Vagina (tissue), 2 donors: ENCODE results near the gene MTRF1. TPM values are rescaled to one million over a fixed set of nuclear protein-coding genes. Genes with fewer than 3 reads are reported as not detected.
A peak's percentile ranks its signal among the peaks of the same experiment; 100 is the strongest.

ENCODE experiments used
- DNase-seq, 2 donors: peaks; one replicate each; pipeline ENCODE4 v3.0.0-alpha.2; 2017; ENCODE audit errors: extremely low spot score in 2 of 2
- H3K27ac ChIP-seq: fragments of 200-600 bp; sonication (generic); one replicate; pipeline ENCODE4 v1.5.1; 2019
- H3K27me3 ChIP-seq: fragments of 200-600 bp; sonication (generic); one replicate; pipeline ENCODE4 v1.5.1; 2019
- H3K36me3 ChIP-seq, 2 donors: fragments of 200-600 bp; sonication (generic); one replicate each; pipeline ENCODE4 v1.5.1; 2017 to 2019
- H3K4me1 ChIP-seq: fragments of 200-600 bp; sonication (generic); one replicate; pipeline ENCODE4 v1.5.1; 2019
- H3K4me3 ChIP-seq, 2 donors: fragments of 200-600 bp; sonication (generic); 1 replicate in 1 of 2; 2 replicates in 1 of 2; pipeline ENCODE4 v1.5.1; 2016 to 2019
- H3K9me3 ChIP-seq: fragments of 200-600 bp; sonication (generic); one replicate; pipeline ENCODE4 v1.5.1; 2019
- POLR2A ChIP-seq, 2 donors: fragments of 450-650 bp; IDR thresholded peaks; one replicate each; pipeline ENCODE4 v1.6.1; 2017; ENCODE audit warnings: antibody characterized with exemption in 2 of 2, mild to moderate bottlenecking in 2 of 2, moderate library complexity in 2 of 2
- POLR2AphosphoS5 ChIP-seq, 2 donors: sonication (generic); formaldehyde crosslinking; IDR thresholded peaks; one replicate each; pipeline ENCODE4 v1.9.0; 2017; ENCODE audit warnings: antibody characterized with exemption in 2 of 2, mild to moderate bottlenecking in 2 of 2, low read depth in 1 of 2; ENCODE audit not compliant: insufficient read depth in 1 of 2
- intact Hi-C: fragments of 100-400 bp; cut with DNase I; formaldehyde crosslinking; loops from one replicate; pipeline ENCODE4 v1.15.1; 2023
- total RNA-seq: library from RNA; depleted of rRNA; stranded (reverse); fragments of >200 nt; gene quantifications from one replicate; pipeline ENCODE4 v1.2.3, GENCODE V29; 2016
- TF ChIP-seq, protein P1 (sequence below), 3 experiments: fragments of 450-650 bp in 2 of 3; fragments of 200-600 bp in 1 of 3; sonication (generic) in 1 of 3; IDR thresholded peaks; one replicate each; pipeline ENCODE4 v1.5.1; 2017 to 2019; ENCODE audit warnings: antibody characterized with exemption in 3 of 3, mild to moderate bottlenecking in 2 of 3, moderate library complexity in 2 of 3

The MTRF1 gene
- total RNA-seq, 1 donor from 2014 or later: 17.2 TPM

DNA sequence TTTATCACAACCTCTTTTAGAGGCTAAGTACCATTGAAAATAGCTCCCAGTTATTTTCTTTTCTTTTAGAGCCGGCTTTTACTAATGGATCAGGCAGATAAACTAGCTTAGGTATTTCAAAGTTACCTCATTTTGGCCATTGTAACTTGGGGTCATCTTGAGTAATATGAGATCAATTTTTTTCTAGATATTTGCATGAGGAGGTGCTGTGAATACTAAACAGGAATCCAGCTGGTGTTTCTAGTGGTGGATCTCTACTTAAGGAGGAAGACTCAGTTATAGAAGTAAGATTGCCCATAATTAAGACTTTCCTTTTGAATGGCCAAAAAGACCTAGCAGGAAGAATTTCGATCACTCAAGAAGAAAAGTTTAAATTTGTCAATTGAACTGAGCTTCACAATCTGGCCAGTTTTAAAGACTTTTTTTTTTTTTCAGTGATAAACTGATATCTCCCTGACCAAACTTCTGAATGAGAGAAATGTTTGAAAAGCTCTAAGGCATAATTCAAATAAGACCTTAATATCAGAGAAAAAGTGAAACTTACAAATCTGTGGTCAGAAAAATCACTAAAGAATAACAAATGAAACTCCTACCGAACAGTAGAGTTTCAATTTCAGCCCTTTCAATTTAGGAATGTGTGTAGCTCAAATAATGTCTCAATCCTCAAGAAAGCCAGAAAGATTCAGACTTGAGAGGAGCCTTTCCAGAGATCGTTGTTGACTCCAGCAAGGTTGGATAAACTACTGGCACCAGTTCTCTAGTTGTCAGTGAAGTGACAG is 36.1 kb upstream of the MTRF1 start:
- intact Hi-C loops: no loop called here
- TF ChIP-seq, protein P1, sequence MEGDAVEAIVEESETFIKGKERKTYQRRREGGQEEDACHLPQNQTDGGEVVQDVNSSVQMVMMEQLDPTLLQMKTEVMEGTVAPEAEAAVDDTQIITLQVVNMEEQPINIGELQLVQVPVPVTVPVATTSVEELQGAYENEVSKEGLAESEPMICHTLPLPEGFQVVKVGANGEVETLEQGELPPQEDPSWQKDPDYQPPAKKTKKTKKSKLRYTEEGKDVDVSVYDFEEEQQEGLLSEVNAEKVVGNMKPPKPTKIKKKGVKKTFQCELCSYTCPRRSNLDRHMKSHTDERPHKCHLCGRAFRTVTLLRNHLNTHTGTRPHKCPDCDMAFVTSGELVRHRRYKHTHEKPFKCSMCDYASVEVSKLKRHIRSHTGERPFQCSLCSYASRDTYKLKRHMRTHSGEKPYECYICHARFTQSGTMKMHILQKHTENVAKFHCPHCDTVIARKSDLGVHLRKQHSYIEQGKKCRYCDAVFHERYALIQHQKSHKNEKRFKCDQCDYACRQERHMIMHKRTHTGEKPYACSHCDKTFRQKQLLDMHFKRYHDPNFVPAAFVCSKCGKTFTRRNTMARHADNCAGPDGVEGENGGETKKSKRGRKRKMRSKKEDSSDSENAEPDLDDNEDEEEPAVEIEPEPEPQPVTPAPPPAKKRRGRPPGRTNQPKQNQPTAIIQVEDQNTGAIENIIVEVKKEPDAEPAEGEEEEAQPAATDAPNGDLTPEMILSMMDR (IDR thresholded peaks at IDR 0.05): no peak
- TF ChIP-seq POLR2AphosphoS5 (IDR thresholded peaks at IDR 0.05; ENCODE audit: insufficient read depth in 1 of 2, low read depth in 1 of 2) (no peak), POLR2A (IDR thresholded peaks at IDR 0.05) (no peak)
- Histone ChIP-seq H3K27me3 (no peaks in the 10 kb centered on the region), H3K4me1 (no peaks in the 10 kb centered on the region), H3K27ac (no peak overlapping the region), H3K9me3 (no peaks in the 10 kb centered on the region), H3K36me3 (no peaks in the 10 kb centered on the region), H3K4me3 (no peak overlapping the region)
- DNase-seq: no peak

DNA sequence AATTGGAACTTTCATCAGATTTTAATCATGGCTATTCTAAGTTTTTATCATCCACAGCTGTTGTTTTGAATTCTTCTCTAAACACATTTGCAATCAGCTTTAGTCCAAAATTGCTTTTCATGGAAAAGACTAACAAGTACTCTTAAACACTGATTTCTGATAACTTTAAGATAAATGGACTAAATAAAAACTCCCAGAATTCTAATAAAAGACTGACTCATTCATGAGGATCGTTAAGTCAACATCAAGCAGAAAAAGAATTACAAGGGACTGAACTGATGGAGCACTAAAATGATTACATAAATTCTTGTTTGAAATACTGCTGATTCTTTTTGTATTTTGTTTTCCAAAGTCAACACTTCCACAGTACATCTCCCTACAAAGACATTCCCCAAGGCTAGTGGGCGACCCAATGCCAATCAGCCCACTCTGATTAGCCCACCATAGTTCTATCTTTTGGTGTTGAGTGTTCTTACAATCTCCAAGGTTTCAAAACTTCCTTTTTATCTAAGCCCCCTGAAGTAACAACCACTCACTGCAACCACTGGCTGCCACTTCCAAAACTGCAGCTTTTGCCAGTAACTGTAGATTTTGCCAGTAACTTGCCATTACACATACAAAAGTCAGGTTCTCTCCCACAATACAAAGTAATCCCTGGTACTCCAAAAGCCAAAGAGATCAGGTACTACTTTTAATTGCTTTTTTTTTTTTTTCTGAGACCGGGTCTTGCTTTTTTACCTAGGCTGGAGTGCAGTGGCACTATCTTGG is 33.7 kb upstream of the MTRF1 start:
- DNase-seq: no peak
- intact Hi-C loops: no loop called here
- TF ChIP-seq, protein P1 (IDR thresholded peaks at IDR 0.05): no peak
- TF ChIP-seq POLR2A (IDR thresholded peaks at IDR 0.05): no peak
- TF ChIP-seq POLR2AphosphoS5 (IDR thresholded peaks at IDR 0.05; ENCODE audit: insufficient read depth in 1 of 2, low read depth in 1 of 2): no peak
- H3K4me3 ChIP-seq: no peak overlapping the region
- H3K27ac ChIP-seq: peak overlapping the region; percentile 55
- no peaks in the 10 kb centered on the region for H3K36me3 ChIP-seq
- no peaks in the 10 kb centered on the region for H3K27me3 ChIP-seq
- H3K4me1 ChIP-seq: no peaks in the 10 kb centered on the region
- H3K9me3 ChIP-seq: no peaks in the 10 kb centered on the region

DNA sequence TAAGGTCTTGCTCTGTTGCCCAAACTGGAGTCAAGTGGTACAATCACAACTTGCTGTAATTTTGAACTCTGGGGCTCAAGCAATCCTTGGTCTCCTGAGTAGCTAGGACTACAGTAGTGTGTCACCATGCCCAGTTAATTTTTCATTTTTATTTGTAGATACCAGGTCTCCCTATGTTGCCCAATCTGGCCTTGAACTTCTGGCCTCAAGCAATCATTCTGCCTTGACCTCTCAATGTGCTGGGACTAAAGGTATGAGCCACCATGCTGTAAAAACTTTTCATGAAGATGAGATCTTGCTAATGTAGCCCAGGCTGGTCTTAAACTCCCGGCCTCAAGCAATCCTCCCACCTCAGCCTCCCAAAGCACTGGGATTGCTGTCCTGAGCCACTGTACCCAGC is 32.6 kb upstream of the MTRF1 start:
- no peaks in the 10 kb centered on the region for H3K36me3 ChIP-seq
- H3K27ac ChIP-seq: no peak overlapping the region
- H3K27me3 ChIP-seq: no peaks in the 10 kb centered on the region
- no peaks in the 10 kb centered on the region for H3K4me1 ChIP-seq
- H3K4me3 ChIP-seq: no peak overlapping the region
- intact Hi-C loops: no loop called here
- TF ChIP-seq POLR2A (IDR thresholded peaks at IDR 0.05) (no peak), POLR2AphosphoS5 (IDR thresholded peaks at IDR 0.05; ENCODE audit: insufficient read depth in 1 of 2, low read depth in 1 of 2) (no peak)
- TF ChIP-seq, protein P1 (IDR thresholded peaks at IDR 0.05): no peak
- DNase-seq: no peak
- H3K9me3 ChIP-seq: no peaks in the 10 kb centered on the region

DNA sequence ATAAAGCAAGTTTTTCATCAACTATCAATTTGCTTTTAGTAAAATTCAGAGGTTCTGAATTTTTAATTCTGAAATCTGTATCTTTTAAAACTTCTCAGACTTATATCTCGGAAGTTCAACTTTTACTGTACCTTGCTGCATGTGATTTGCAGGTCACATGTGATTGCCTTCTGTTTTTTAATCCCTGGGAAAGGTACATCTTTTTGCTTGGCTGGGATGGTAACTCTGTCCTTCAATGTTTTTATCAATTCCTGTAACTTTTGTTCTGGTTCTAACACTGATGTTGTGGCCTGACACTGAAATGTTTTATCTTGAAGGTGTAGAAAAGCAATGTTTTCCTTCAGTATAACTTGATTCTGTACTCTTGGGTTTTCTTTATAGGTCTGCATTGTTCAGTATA is 31.5 kb upstream of the MTRF1 start:
- DNase-seq: no peak
- no peak for TF ChIP-seq POLR2A (IDR thresholded peaks at IDR 0.05)
- TF ChIP-seq, protein P1 (IDR thresholded peaks at IDR 0.05): no peak
- Histone ChIP-seq H3K4me1 (no peaks in the 10 kb centered on the region), H3K27me3 (no peaks in the 10 kb centered on the region), H3K36me3 (no peaks in the 10 kb centered on the region), H3K4me3 (no peak overlapping the region), H3K9me3 (no peaks in the 10 kb centered on the region), H3K27ac (no peak overlapping the region)
- intact Hi-C loops: no loop called here

- H3K27me3 ChIP-seq: no peaks in the 10 kb centered on the region
- no peak for DNase-seq
- no peaks in the 10 kb centered on the region for H3K36me3 ChIP-seq
- no peaks in the 10 kb centered on the region for H3K9me3 ChIP-seq
- intact Hi-C loops: no loop called here
- no peak overlapping the region for H3K27ac ChIP-seq
- TF ChIP-seq, protein P1 (IDR thresholded peaks at IDR 0.05): no peak
- TF ChIP-seq POLR2AphosphoS5 (IDR thresholded peaks at IDR 0.05; ENCODE audit: insufficient read depth in 1 of 2, low read depth in 1 of 2) (no peak), POLR2A (IDR thresholded peaks at IDR 0.05) (no peak)
- no peaks in the 10 kb centered on the region for H3K4me1 ChIP-seq
- no peak overlapping the region for H3K4me3 ChIP-seq
These were observed 29.9 kb upstream of the MTRF1 start for GRCh38 chr13:41293272-41293671.
